GM19467 (cell line): Measurements from ENCODE around the gene KPTN.

Experiments used
- ATAC-seq: cut with Tn5 transposase; IDR thresholded peaks from one replicate; pipeline ENCODE4 v1.9.1; 2021; ENCODE audit warnings: mild to moderate bottlenecking, moderate library complexity; ENCODE audit not compliant: unreplicated experiment

The KPTN gene

DNA sequence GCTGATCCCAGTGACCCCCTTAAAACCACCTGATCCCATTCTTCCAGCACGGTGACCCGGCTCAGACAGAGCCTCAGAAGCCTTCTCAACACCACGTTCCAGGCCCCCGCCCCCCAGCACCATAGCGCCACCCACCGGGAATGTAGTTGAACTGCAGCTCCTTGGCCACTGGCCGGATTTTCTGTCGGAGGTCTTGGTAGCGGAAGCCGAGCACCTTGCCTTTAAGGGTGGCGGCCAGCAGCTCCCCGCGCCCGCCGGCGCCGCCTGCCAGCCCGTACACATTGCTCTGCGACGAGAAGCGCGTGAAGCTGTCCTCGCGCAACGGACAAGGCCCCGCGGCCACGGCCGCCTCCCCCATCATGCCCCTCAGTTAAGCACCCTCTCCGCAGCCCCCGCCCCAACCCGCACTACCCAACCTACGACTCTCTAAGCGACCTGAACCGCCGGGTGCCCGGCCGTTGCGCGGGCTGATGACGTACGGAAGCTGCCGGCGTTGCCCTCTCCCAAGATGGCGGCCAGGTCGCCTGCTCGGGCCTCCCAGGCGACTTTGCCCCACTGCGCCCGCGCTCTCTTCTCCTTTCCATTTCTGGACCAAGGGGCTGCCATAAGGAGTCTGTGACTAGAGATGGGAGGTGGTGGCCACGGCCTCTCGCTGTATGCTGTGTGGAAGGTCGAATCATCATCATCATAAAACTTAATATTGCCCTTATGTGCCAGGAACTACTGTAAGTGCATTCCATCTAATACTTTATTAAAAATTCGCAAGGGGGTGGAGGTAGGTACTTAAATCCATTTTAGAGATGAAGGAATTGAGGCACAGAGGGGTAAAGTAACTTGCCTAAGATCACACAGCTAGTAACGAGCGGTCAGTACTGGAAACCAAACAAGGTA is at the start of gene KPTN:
TSS of gene KPTN (minus strand) at position 420 of the 891 bp plus-strand sequence. CDS start at position 361, 59 bp downstream.
- ATAC-seq, result peak; percentile 63

DNA sequence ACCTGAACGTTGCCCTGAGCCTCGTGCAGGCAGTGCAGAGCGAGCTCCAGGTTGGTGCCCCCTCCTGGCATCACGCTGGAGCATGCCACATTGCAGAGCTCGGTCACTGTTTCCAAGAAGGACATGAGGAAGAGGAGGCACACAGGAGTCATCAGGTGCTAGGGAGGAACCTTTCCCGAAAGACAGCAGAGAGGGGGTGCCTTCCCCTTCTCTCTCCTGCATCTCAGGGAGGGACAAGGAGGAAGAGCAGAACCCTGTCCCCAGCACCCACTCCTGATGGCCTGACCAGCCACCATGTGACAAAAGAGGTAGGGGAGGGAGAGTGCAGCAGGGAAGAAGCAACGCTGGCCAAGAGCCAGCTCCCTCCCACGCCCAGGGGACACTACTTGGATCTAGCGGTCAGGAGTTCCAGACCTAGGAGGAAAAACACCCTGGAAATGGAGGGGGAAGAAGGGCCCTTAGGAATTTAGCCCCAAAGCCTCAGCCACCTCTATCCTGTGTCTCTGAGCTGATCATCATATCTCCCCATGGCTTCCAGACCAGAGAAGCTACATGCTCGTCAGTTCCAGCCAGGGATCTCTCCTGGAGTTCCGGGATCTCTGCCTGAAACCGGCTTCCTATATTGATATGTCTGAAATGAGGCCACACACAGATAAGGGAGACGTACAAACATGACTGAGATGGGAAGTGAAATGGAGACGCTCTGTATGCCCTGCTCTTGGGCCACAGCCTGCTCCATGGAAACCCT is 47.8 kb upstream of the KPTN start:
- ATAC-seq, result no peak

DNA sequence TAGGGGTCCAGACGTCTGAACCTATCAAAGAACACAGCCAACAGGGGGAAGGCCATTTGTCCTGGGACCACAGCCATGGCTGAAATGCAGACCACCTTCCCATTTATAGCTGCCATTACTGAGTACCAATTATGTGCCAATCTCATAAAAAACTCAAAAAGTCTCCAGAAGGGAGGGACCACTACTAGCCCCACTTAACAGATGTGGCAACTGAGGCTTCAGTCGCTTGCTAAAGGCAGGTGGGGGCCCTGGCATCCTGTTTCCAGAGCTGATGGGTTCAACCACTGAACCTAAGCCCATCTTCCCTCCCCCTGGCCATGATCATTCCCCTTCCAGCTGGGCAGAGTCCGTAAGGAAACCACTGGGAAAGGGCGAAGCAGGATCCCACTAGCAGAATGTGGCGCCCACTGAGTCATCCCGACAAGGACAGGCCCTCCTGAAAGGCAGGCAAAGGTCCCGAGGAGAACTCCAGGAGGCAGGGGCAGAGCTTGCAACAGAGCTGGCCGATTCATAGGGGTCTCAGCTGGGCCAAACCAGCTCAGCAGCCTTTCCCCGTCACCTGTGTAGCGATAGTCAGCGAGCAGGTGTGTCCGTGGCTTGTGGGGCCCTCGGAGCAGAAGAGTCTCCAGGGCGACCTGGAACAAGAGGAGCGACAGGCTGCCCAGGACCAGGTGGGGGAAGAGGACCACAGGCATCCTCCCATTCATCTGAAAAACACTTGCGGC is 45.2 kb upstream of the KPTN start:
- no peak for ATAC-seq

DNA sequence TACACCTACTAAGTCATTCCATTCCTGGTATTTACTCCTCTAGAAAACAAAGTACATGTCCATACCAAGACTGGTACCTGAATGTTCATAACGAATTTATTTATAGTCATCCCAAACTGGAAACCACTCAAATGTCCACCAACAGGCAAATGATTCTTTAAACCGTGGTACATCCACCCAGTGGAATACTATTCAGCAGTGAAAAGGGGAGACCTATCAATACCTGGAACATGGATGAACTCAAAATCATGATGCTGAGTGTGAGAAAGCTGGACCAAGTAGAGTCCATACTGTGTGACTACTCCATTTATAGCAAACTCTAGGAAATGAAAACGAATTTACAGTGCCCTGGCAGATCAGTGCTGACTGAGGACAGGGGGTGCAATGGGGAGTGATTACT is 42.8 kb upstream of the KPTN start:
- no peak for ATAC-seq

DNA sequence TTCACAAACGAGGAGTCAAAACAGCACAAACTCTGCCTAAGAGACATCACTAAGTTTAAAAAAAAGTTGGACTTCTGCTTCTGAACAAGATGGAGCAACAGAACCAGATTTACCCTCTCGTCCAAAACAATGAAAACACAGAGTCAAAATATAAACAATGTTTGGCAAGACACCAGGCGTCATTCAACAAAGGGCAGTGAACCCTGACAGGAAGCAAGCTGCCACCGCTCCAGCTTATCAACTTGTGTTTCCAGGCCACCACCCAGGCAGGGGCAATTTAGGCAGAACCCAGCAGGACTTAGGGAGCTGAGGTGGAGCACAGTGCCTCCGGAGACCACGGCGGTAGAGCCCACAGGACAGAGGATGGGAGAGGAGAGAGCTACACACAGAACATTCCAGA is 39.5 kb upstream of the KPTN start:
- no peak for ATAC-seq

DNA sequence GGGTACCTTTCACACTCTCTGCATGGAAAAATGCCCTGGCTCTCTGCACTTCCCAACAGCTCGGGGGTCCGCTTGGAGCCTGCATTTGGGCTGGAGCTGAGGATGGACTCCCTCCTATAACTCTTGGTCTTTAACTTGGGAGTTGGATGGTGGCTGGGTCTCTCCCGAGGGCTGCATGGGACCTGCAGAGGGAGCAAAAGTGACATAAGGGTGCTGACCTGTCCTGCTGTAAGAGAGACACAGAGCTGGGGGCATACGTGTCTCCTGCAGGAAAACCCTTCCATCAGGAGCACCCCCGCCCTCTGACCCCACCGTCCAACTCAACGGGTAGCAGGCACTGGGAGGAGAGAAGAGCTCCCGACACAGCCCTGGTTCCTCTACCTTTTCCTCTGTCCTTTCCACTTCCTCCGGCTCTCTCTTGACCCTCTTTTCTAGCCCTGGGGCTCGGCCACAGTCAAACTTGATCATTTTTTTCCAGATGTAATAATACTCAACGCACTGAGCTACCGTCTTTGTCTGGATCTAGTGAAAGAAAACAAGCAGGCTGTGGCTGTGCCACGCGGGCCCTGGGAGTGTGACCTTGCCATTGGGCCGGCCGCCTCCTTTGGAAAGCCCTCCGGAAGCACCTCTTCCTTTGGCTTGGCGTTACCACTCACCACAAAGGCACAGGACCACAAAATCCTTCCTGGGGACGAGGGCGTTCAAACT is 37.6 kb upstream of the KPTN start:
- no peak for ATAC-seq

DNA sequence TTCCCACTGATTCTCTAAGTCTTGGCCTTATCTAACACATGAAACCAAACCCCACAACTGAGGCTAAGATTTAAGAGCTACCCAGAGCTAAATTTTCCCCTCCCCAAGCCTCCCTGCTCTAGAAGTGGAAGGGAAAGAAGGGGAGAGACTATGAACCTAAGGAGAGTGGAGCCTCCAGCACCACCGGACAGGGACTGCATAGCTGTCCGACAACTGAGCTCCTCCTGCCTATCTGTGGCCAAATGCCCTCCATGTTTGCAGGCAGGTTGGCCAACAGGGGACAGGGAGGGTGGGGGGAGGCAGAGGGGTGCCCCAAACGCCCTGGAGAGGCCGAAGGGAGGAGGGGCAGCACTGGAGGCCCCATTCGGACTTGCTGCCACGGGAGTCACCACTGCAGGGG is 36.8 kb upstream of the KPTN start:
- no peak for ATAC-seq

DNA sequence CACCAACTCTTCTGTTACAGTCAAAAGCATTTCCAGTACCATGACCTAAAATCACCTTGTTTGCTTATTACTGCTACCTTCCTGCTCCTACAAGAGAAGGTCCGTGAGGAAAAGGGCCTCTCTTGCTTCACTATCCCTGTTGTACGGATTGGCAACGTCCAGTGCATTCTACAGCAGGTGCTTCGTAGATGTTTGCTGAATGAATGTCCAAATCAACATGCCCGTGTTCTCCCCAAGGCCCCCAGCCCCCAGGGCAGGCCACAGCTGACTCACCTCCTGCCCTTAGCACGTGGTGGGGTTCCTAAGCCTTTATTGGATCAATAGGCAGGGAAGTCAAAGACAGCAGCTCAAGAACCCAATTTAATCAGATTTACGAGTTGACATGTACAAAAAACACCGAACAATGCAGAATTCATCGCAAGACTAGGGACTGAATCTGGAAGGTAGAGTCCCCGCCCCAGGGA is 36.4 kb upstream of the KPTN start:
- ATAC-seq, result no peak

DNA sequence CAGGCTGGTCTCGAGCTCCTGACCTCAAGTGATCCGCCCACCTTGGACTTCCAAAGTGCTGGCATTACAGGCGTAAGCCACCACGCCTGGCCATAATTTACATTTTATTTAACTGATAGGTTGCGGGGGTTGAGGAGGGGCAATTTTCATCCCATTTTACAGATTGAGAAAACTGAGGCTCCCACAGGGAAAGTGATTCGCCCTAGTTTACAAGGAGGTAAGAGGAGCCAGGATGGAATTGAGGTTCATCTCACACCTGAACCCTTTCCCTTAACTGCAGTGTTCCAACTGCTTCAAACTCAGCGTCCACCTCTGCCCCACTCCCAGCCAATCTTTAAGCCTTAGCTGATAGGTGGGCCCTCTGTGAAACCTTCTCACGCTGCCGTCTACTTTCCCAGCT is 34.8 kb upstream of the KPTN start:
- no peak for ATAC-seq

DNA sequence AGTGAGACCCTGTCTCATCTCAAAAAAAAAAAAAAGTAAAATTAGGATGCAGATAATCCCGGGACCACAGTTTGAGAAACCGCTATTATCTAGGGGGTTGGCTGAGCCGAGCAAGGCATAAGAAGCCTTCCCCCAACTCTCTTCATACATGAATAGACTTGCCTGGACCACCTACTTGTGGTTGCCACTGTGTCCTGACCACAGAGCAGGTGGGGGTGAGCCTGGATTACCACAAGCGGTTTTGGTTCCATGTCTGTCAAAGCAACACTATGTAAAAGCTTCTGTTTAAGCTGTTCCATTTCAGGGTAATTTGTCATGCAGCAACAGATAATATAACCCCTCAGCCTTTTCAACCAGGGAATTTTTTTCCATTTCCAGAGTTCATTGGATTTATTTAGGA is 34.1 kb upstream of the KPTN start:
- no peak for ATAC-seq

DNA sequence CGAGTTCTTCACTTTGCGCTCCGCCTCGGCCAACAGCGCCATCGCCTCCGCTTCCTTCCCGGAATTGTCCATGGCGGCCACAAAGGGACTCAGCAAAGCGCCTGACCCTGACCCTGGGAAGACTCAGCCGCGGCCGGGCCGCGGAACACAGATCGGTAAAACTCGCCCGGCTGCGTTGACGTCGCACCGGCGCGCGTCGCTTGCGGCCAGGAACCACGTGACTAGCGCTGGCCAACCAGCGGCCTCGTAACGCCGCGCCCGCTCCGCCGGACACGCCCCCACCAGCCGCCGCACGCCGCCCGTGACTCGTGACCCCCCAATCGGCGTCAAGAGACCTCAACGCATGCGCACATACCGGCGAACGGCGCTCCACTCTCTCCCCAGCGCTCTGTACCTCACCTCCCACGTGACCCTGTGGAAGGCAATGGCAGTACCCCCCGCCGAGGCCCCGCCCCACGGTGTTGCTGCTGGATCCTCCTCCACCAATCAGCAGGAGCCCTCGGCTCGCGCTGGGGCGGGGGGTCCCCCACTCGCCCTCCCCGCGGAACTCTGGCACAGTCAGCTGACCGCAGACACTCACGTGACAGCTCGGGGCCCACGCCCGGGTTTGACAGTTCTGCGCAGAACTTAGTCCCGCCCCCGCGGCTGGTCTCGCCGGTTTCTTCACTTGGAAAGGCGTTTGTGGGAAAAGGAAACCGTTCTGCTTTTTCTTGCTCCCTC is 31.0 kb upstream of the KPTN start, which contains the start of gene NAPA:
TSS of gene NAPA (minus strand) at position 195 of the 720 bp plus-strand sequence. CDS start at position 72, 123 bp downstream.
- ATAC-seq, result peak; percentile 78

DNA sequence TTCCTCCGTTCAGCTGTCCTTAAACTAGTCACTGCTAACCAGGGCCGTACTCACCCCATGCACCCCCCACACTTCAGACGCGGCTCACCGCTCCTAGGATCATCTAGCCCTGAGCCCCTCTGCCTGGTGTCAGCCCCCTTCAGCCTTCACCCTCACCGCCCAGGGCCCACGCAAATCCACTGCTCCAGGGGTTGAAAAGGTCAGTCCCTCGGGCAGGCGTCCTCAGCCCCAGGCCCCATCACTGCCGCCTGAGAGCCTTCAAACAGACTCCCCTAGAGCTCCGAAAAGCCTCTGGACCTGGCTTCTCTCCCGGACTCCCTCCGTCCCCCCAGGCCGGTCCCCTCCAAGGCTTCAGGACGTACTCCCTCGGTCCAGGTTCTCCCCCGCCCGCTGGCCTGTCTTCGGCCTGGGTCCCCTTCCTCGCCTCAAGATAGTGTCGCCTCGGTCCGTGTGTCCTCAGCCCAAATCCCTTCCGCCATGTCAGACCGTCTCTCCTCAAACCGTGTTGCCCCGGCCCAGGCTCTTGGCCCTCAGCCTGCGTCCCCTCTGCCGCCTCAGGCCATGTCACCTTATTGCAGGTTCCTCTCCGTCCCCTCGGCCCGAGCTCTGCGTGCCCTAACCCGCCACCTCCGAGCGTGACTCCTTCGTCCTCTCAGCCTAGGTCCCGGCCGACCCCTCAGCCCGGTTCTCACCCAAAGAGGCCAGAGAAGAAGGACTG is 30.3 kb upstream of the KPTN start:
- no peak for ATAC-seq

DNA sequence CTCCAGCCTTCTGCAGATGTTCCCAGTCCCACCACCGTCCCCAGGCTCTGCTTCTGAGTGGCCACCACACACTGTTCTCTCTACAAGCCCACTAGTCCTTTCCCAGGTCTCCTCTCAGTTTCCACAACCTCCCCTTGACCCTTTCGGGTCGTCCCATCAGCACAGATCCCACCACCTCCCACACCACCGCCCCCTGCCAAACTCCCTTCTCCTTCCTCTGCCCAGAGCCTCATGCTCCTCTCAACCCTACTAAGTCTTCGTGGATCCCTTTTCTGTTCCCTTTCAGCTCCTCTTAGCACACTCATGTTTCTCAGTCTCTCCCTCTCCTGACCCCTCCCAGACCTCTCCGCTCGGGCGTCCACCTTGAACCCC is 28.9 kb upstream of the KPTN start:
- ATAC-seq, result no peak

DNA sequence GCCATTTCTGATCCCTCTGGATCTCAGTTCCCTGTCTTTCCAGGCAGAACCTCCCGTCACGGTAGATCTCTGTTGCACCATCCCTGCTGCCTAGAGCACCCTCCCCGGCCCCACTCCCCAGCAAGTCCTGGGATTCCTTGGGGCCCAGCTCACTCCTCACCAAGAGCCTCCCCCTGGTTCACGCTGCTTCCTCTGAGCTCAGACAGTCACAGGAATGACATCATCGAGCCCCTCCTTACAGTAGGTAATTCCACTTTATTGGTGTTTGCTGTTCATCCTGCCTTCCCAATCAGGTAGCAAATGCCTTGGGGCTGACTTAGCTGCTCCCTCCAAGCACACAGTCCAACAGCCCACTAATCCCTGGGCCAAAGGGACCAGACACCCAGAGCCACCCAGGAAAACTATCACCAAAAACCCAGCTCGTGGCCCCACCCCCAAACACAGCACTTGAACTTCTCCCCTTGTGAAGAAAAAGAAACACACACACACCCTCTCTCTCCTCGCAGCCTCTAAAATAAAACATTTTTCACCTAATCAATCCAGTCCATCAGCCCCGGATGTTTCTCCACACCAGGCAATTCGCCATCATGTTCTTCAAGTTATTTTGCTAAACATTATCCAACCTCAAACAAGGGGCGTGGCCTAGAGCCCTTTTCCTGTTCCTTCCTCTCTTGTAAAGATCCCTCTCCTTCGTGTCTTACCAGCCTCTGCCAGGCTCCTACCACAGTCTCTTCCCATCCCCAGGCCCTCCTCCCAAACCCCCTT is 28.3 kb upstream of the KPTN start:
- no peak for ATAC-seq

DNA sequence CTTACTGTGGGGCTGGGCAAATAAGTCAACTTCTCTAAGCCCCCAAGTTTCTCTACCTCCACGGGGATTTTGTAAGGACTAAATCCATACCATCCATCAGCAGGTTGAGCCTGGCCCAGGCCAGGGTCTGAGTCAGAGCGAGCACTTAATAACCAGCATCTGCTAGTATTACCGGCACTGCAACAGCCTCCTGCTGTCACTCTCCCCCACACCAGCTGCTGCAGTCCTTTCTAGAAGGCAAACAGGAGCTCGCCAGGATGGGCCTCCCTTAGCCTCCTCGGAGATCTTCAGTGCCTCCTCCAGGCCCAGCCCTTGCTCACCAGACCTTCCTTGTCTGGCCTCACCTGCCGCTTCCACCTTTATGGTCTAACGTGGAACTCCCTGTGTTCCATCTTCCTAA is 27.7 kb upstream of the KPTN start:
- ATAC-seq, result no peak

DNA sequence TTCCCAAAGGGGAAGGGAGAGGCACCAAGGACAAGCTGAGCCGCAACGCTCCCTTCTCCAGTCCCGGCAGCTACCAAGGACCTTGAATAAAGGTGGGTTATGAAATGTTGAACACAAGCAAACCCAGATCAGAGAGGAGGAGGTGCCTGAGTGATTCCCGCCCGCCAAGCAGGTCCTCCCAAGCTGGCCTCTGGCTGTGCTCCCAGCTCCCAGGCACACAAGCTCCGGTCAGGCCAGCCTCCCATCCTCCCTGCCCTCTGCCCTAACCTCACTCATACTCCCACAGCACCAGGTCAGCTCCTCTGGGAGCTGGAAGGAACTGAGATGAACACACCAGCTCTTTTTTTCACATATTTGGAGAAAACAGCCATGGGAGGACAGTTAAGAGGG is 27.1 kb upstream of the KPTN start:
- no peak for ATAC-seq

DNA sequence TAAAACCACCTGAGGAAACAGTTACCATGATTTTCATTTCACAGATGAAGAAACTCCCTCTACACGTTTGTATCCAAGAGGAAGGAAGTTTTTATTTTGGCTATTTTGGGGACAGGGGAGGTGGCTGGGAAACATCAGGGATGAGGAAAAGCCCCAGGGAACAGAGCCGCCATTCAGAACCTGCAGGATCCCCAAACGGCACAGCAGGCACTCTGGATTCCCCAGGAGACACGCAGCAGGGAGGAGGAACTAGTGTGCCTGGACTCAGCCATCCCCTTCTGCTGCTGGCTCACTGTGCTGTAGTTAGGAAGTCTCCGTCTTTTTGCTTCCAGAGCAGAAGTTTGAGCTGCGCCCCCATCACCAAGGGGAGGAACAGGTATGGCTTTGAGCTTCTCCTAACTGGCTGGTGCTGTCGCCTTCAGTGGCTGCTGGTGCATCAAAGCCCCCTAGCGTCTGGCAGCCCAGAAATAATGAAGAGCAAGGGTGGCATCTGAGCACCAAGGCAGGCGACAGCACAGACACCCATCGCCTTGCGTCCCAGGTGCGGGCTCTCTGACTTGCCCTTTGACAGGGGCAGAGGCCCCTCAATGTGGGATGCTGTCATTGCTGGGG is 26.6 kb upstream of the KPTN start:
- no peak for ATAC-seq

DNA sequence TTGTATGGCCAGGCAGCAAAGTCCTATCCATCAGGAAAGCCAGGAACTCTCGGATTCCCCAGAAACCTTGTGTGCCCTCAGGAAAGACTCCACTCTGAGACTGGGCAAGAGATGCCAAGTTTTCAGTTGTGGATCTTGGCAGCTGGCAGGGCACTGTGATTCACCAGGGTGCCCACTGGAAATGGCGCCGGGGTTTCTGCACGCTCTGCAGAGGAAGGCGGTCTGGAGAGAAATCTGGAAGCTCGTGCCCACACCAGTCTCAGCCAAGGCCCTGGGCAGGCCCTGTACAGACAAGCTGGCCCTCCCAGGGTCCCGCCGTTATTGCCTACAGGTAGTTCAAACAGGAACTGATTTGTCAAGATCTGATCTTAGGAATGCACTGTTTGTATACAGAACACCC is 26.0 kb upstream of the KPTN start:
- no peak for ATAC-seq
